Measurements from ENCODE around the gene DDIT3.
"Not testable (repeated sequence)": the region's sequence is repeated elsewhere in the genome, so short reads cannot be mapped to it uniquely, and the experiment has no call there.

DDIT3 gene

GRCh38 chr12:57520053-57520818 lies at the start of gene DDIT3:
TSS of gene DDIT3 (minus strand) at chr12:57520514. CDS start at chr12:57517406, 3,108 bp downstream.
- peak; percentile 98 for DNase-seq

- no peak for DNase-seq
Observed at GRCh38 chr12:57569858-57570257, 49.5 kb upstream of the DDIT3 start.

GRCh38 chr12:57568838-57569237 lies 48.5 kb upstream of the DDIT3 start:
- DNase-seq, result no peak

GRCh38 chr12:57564178-57564740 lies 43.9 kb upstream of the DDIT3 start:
- DNase-seq, result no peak

- no peak for DNase-seq
Observed at GRCh38 chr12:57563358-57563757, 43.0 kb upstream of the DDIT3 start.

GRCh38 chr12:57561117-57561516 lies 40.8 kb upstream of the DDIT3 start:
- not testable (repeated sequence) for DNase-seq

GRCh38 chr12:57560516-57560915 lies 40.2 kb upstream of the DDIT3 start:
- DNase-seq, result no peak

- no peak for DNase-seq
Observed at GRCh38 chr12:57558864-57559263, 38.5 kb upstream of the DDIT3 start.

GRCh38 chr12:57554897-57555296 lies 34.6 kb upstream of the DDIT3 start:
- no peak for DNase-seq

GRCh38 chr12:57554453-57554852 lies 34.1 kb upstream of the DDIT3 start:
- DNase-seq, result no peak

- no peak for DNase-seq
Observed at GRCh38 chr12:57553343-57554202, 33.3 kb upstream of the DDIT3 start.

- DNase-seq, result no peak
Observed at GRCh38 chr12:57552835-57553313, 32.6 kb upstream of the DDIT3 start.

GRCh38 chr12:57552306-57552651 lies 32.0 kb upstream of the DDIT3 start:
- no peak for DNase-seq

GRCh38 chr12:57551637-57552305 lies 31.5 kb upstream of the DDIT3 start:
- DNase-seq, result no peak

GRCh38 chr12:57550641-57551549 lies 30.6 kb upstream of the DDIT3 start:
- DNase-seq, result no peak

GRCh38 chr12:57549909-57550640 lies 29.8 kb upstream of the DDIT3 start, which contains the start of gene KIF5A:
TSS of gene KIF5A (plus strand) at chr12:57550044. CDS start at chr12:57550272, 228 bp downstream.
- no peak for DNase-seq

- no peak for DNase-seq
Observed at GRCh38 chr12:57549203-57549908, 29.0 kb upstream of the DDIT3 start.

- DNase-seq, result no peak
Observed at GRCh38 chr12:57548488-57548887, 28.2 kb upstream of the DDIT3 start.

- DNase-seq, result no peak
Observed at GRCh38 chr12:57548013-57548315, 27.6 kb upstream of the DDIT3 start.

GRCh38 chr12:57547288-57548012 lies 27.1 kb upstream of the DDIT3 start:
- no peak for DNase-seq

All from NCI-H1048 (cell line).